ENCODE data around the gene CDK17.
A peak's percentile ranks its signal among the peaks of the same experiment; 100 is the strongest.
"Not testable (repeated sequence)": the region's sequence is repeated elsewhere in the genome, so short reads cannot be mapped to it uniquely, and the experiment has no call there.

Gene CDK17

DNA sequence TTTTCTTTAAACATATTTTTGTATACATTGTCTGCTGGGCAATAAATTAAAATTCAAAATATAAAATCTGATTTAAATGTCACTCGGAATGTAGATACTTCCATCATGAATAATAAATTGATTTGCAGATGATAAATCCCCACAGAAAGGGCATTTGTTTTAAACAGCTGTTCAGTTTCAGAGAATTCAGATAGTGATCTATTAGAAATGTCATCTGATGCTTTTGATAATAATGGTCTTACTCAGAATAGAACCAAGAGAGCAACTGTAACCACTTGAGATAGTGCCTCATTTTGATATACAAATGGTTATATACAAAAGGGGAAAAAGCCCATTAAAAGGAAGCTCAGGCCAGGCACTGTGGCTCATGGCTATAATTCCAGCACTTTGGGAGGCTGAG, 43.4 kb downstream of the CDK17 start:
- TF ChIP-seq, protein P1, sequence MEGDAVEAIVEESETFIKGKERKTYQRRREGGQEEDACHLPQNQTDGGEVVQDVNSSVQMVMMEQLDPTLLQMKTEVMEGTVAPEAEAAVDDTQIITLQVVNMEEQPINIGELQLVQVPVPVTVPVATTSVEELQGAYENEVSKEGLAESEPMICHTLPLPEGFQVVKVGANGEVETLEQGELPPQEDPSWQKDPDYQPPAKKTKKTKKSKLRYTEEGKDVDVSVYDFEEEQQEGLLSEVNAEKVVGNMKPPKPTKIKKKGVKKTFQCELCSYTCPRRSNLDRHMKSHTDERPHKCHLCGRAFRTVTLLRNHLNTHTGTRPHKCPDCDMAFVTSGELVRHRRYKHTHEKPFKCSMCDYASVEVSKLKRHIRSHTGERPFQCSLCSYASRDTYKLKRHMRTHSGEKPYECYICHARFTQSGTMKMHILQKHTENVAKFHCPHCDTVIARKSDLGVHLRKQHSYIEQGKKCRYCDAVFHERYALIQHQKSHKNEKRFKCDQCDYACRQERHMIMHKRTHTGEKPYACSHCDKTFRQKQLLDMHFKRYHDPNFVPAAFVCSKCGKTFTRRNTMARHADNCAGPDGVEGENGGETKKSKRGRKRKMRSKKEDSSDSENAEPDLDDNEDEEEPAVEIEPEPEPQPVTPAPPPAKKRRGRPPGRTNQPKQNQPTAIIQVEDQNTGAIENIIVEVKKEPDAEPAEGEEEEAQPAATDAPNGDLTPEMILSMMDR (IDR thresholded peaks at IDR 0.05; ENCODE audit: insufficient read depth, low read depth, low read length, missing control alignments), result no peak
- no peak overlapping the region for H3K4me3 ChIP-seq (ENCODE audit: low read depth, low read length)
- no peak for DNase-seq (ENCODE audit: low read depth)

GRCh38 chr12:96354844-96355534, 45.2 kb downstream of the CDK17 start:
- TF ChIP-seq, protein P1 (IDR thresholded peaks at IDR 0.05; ENCODE audit: insufficient read depth, low read depth, low read length, missing control alignments), result no peak
- DNase-seq (ENCODE audit: low read depth), result no peak
- no peak overlapping the region for H3K4me3 ChIP-seq (ENCODE audit: low read depth, low read length)

DNA sequence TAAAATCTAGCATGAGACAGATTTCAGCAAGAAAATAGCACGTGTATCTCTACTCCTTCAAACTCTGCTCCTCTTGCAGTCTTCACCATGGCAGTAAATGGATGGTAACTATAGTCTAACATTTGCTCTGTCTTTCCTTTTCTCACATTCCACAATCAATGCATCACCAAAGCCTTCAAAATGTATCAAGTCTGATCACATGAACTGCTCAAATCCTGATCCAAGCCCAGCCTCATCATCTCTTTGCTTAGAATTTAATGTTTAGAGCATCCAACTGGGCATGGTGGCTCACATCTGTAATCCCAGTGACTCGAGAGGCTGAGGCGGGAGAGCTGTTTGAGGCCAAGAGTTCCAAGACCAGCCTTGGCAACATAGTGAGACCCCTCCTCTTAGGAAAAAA, 45.9 kb downstream of the CDK17 start:
- no peak overlapping the region for H3K4me3 ChIP-seq (ENCODE audit: low read depth, low read length)
- TF ChIP-seq, protein P1 (IDR thresholded peaks at IDR 0.05; ENCODE audit: insufficient read depth, low read depth, low read length, missing control alignments), result no peak
- no peak for DNase-seq (ENCODE audit: low read depth)

DNA sequence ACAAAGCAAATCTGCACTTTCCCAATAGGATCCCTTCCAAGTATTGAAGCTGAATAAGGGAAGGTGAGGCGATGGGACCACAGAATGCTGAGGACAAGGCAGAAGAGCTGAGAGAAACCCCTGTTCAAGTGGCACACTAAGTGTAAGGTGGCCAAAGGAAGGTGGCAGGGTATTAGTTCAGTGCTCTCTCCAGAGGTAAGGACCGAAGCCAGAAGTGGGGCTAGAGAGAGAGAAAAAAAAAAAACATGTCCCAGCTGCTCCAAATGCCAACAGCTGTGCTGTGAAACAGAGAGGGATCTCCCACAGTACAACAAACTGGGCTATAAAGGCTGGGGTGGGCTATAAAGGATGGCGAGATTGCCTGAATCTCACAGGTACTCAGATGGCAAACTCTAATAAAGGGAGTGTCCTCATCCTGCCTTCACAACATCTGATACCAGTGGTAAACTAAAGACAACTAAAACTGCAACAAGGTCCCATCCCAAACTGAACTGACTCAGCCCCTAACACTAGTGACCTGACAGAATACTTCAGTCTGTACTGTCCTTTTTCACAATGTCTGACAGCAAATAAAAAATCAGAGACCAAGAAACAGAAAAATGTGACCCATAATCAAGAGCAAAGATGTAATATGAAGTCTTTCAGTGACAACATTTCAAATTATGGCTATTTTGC, 47.9 kb downstream of the CDK17 start:
- peak; percentile 30 for DNase-seq (ENCODE audit: low read depth)
- H3K4me3 ChIP-seq (ENCODE audit: low read depth, low read length), result no peak overlapping the region
- TF ChIP-seq, protein P1 (IDR thresholded peaks at IDR 0.05; ENCODE audit: insufficient read depth, low read depth, low read length, missing control alignments), result no peak

DNA sequence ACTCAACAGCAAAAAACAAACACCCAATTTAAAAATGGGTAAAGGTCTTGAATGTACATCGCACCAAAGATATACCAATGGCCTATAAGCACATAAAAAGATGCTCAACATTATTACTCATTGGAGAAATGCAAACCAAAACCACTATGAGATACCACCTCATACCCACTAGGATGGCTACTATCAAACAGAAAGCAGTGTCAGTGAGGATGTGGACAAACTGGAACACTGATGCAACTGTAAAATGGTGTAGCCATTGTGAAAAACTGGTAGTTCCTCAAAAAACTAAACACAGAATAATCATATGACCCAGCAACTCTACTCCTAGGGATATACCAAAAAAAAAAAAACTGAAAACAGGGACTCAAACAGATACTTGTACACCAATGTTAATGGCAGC, 49.3 kb downstream of the CDK17 start:
- no peak overlapping the region for H3K4me3 ChIP-seq (ENCODE audit: low read depth, low read length)
- TF ChIP-seq, protein P1 (IDR thresholded peaks at IDR 0.05; ENCODE audit: insufficient read depth, low read depth, low read length, missing control alignments), result no peak
- peak; percentile 28 for DNase-seq (ENCODE audit: low read depth)

DNA sequence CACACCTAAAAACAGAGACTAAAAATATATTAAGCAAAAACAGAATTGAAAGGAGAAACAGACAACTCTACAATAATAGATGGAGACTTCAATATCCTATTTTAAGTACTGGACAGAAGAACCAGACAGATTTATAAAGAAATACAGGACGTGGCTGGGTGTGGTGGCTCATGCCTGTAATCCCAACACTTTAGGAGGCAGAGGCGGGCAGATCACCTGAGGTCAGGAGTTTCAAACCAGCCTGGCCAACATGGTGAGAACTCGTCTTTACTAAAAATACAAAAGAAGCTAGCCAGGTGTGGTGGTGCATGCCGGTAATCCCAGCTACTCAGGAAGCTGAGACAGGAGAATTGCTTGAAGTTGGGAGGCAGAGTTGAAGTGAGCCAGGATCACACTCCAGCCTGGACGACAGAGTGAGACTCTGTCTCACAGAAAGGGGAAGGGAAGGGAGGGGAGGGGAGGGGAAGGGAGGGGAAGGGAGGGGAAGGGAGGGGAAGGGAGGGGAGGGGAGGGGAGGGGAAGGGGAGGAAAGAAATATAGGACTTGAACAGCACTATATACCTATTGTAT, 53.0 kb downstream of the CDK17 start:
- TF ChIP-seq, protein P1 (IDR thresholded peaks at IDR 0.05; ENCODE audit: insufficient read depth, low read depth, low read length, missing control alignments), result no peak
- no peak overlapping the region for H3K4me3 ChIP-seq (ENCODE audit: low read depth, low read length)
- no peak for DNase-seq (ENCODE audit: low read depth)

- DNase-seq (ENCODE audit: low read depth); H3K4me3 ChIP-seq (ENCODE audit: low read depth, low read length): not testable (repeated sequence)
Measured at GRCh38 chr12:96346716-96347115, 53.5 kb downstream of the CDK17 start.

Data from GM12865 (cell line).